ENCODE measurements around the gene MTMR4.

DNA sequence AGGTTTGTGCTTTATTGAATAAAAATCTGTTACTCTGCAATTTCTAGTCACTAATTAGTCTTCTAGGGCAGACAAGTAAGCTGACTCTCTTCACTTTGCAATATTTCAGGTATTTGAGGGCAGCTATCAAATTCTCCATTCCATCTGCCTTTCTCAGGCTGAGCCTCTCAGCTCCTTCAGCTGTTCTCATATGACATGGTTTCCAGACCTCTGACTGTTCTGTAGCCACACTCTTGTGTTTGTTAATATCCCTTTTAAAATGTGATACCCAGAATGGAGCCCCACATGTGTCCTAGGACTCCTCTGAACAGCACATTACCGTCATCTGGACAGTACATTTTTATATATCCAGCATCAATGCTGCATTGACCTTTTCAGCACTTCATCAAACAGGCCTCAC lies 46.1 kb upstream of the MTMR4 start:
- no peak for TF ChIP-seq POLR2A (IDR thresholded peaks at IDR 0.05)
- TF ChIP-seq, protein P1, sequence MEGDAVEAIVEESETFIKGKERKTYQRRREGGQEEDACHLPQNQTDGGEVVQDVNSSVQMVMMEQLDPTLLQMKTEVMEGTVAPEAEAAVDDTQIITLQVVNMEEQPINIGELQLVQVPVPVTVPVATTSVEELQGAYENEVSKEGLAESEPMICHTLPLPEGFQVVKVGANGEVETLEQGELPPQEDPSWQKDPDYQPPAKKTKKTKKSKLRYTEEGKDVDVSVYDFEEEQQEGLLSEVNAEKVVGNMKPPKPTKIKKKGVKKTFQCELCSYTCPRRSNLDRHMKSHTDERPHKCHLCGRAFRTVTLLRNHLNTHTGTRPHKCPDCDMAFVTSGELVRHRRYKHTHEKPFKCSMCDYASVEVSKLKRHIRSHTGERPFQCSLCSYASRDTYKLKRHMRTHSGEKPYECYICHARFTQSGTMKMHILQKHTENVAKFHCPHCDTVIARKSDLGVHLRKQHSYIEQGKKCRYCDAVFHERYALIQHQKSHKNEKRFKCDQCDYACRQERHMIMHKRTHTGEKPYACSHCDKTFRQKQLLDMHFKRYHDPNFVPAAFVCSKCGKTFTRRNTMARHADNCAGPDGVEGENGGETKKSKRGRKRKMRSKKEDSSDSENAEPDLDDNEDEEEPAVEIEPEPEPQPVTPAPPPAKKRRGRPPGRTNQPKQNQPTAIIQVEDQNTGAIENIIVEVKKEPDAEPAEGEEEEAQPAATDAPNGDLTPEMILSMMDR (IDR thresholded peaks at IDR 0.05) = no peak

Data from testis (tissue), 2 donors.